Ammon's horn (tissue), 1 donor: ENCODE data around the gene MRPL23.

Source experiments
- DNase-seq: peaks from one replicate; pipeline ENCODE4 v3.0.0-alpha.2; 2016; ENCODE audit warnings: low spot score

The MRPL23 gene

GRCh38 chr11:1953489-1954266 lies 6.5 kb downstream of the MRPL23 start:
- no peak for DNase-seq

GRCh38 chr11:1958367-1958766 lies 11.2 kb downstream of the MRPL23 start:
- DNase-seq: no peak

GRCh38 chr11:1959786-1960185 lies 12.7 kb downstream of the MRPL23 start:
- DNase-seq: no peak

GRCh38 chr11:1963864-1964263 lies 16.7 kb downstream of the MRPL23 start:
- no peak for DNase-seq

- DNase-seq: no peak
Observed at GRCh38 chr11:1964348-1964747, 17.2 kb downstream of the MRPL23 start.

- no peak for DNase-seq
Observed at GRCh38 chr11:1964955-1965354, 17.8 kb downstream of the MRPL23 start.

GRCh38 chr11:1966531-1966930 lies 19.4 kb downstream of the MRPL23 start:
- DNase-seq: no peak

- DNase-seq: no peak
Observed at GRCh38 chr11:1967641-1968225, 20.6 kb downstream of the MRPL23 start.

GRCh38 chr11:1968454-1969002 lies 21.4 kb downstream of the MRPL23 start:
- no peak for DNase-seq

GRCh38 chr11:1969035-1969434 lies 21.9 kb downstream of the MRPL23 start:
- DNase-seq: no peak

GRCh38 chr11:1969776-1970175 lies 22.6 kb downstream of the MRPL23 start:
- DNase-seq: no peak

- no peak for DNase-seq
Observed at GRCh38 chr11:1970956-1971355, 23.8 kb downstream of the MRPL23 start.

- DNase-seq: no peak
Observed at GRCh38 chr11:1975185-1975584, 28.1 kb downstream of the MRPL23 start.

- DNase-seq: no peak
Observed at GRCh38 chr11:1978720-1979473, 31.8 kb downstream of the MRPL23 start.

- no peak for DNase-seq
Observed at GRCh38 chr11:1979607-1980006, 32.5 kb downstream of the MRPL23 start.

- no peak for DNase-seq
Observed at GRCh38 chr11:1982873-1983600, 35.9 kb downstream of the MRPL23 start.

- DNase-seq: no peak
Observed at GRCh38 chr11:1983601-1983961, 36.4 kb downstream of the MRPL23 start.

- no peak for DNase-seq
Observed at GRCh38 chr11:1987024-1987423, 39.9 kb downstream of the MRPL23 start.

- DNase-seq: no peak
Observed at GRCh38 chr11:1988174-1988573, 41.0 kb downstream of the MRPL23 start.

- DNase-seq: no peak
Observed at GRCh38 chr11:1988667-1989317, 41.7 kb downstream of the MRPL23 start.

- no peak for DNase-seq
Observed at GRCh38 chr11:1989953-1990352, 42.8 kb downstream of the MRPL23 start.
